Suprapubic skin (tissue), 4 donors: ENCODE measurements around the gene HIRA.

Source experiments
- CTCF ChIP-seq, 2 donors: fragments of 200-600 bp in 1 of 2; fragments of 450-650 bp in 1 of 2; sonication (generic) in 1 of 2; IDR thresholded peaks; one replicate each; pipeline ENCODE4 v1.5.1; 2016 to 2019; ENCODE audit warnings: antibody characterized with exemption in 2 of 2, mild to moderate bottlenecking in 1 of 2, moderate library complexity in 1 of 2
- POLR2A ChIP-seq, 2 donors: fragments of 450-650 bp; IDR thresholded peaks; one replicate each; pipeline ENCODE4 v1.6.1; 2017; ENCODE audit warnings: antibody characterized with exemption in 2 of 2, mild to moderate bottlenecking in 2 of 2, moderate library complexity in 2 of 2
- POLR2AphosphoS5 ChIP-seq, 3 donors: sonication (generic); formaldehyde crosslinking; IDR thresholded peaks; one replicate each; pipeline ENCODE4 v1.6.1; 2017; ENCODE audit warnings: antibody characterized with exemption in 3 of 3

- TF ChIP-seq POLR2A (IDR thresholded peaks at IDR 0.05) (no peak), CTCF (IDR thresholded peaks at IDR 0.05) (no peak), POLR2AphosphoS5 (IDR thresholded peaks at IDR 0.05) (no peak)
Observed at GRCh38 chr22:19383292-19383691, 48.2 kb downstream of the HIRA start.
